WTC11 (cell line): ENCODE data around the gene CLMN. TPM values are rescaled to one million over a fixed set of nuclear protein-coding genes. Genes with fewer than 3 reads are reported as not detected.

Source experiments
- ATAC-seq: fragments of 200-7000 bp; cut with Tn5 transposase; 2 replicates; pipeline ENCODE4 v1.10.0; 2021; ENCODE audit warnings: mild to moderate bottlenecking, moderate library complexity
- CTCF ChIA-PET: fragments of 300-600 bp; sonication (Branson Sonifier 250); formaldehyde crosslinking; loops from one replicate; lab custom pipeline; 2021; ENCODE audit warnings: antibody characterized with exemption; lab: Charles Lee
- POLR2A ChIA-PET: fragments of 350-600 bp; sonication (Branson Sonifier 250); formaldehyde crosslinking; loops from one replicate; lab custom pipeline; 2021; ENCODE audit warnings: antibody characterized with exemption; lab: Charles Lee
- DNase-seq: peaks from one replicate; pipeline ENCODE4 v3.0.0; 2021; ENCODE audit warnings: low spot score
- H3K27ac Mint-ChIP-seq: 2 replicates; pipeline ENCODE4 v1.8.0; 2021; ENCODE audit warnings: mixed read lengths
- H3K27me3 Mint-ChIP-seq: 2 replicates; pipeline ENCODE4 v1.8.0; 2021; ENCODE audit warnings: low read depth, mild to moderate bottlenecking, moderate library complexity, mixed read lengths
- H3K36me3 Mint-ChIP-seq: 2 replicates; pipeline ENCODE4 v1.8.0; 2021; ENCODE audit warnings: mixed read lengths
- H3K4me1 Mint-ChIP-seq: 2 replicates; pipeline ENCODE4 v1.8.0; 2022; ENCODE audit warnings: mixed read lengths
- H3K4me3 Mint-ChIP-seq: 2 replicates; pipeline ENCODE4 v1.8.0; 2021; ENCODE audit warnings: mild to moderate bottlenecking, moderate library complexity, mixed read lengths
- H3K9me3 Mint-ChIP-seq: 2 replicates; pipeline ENCODE4 v1.8.0; 2021; ENCODE audit warnings: mixed read lengths
- AFF4 ChIP-seq: sonication (generic); formaldehyde crosslinking; IDR thresholded peaks from 2 replicates; pipeline ENCODE4 v1.8.1; 2023; ENCODE audit warnings: mild to moderate bottlenecking, missing genetic modification reagents, borderline replicate concordance
- CBFB ChIP-seq: sonication (generic); formaldehyde crosslinking; IDR thresholded peaks from 2 replicates; pipeline ENCODE4 v1.8.1; 2022; ENCODE audit warnings: mild to moderate bottlenecking, low read depth, missing genetic modification reagents
- CREB1 ChIP-seq: sonication (generic); formaldehyde crosslinking; IDR thresholded peaks from 2 replicates; pipeline ENCODE4 v1.8.0; 2023; ENCODE audit warnings: mild to moderate bottlenecking, missing genetic modification reagents
- CREM ChIP-seq: sonication (generic); formaldehyde crosslinking; IDR thresholded peaks from 2 replicates; pipeline ENCODE4 v1.8.1; 2022; ENCODE audit warnings: mild to moderate bottlenecking, missing genetic modification reagents, moderate library complexity
- CTCF ChIP-seq: fragments of 200-600 bp; IDR thresholded peaks from 2 replicates; pipeline ENCODE4 v1.8.0; 2022; ENCODE audit warnings: antibody characterized with exemption
- GABPB1 ChIP-seq: sonication (generic); formaldehyde crosslinking; IDR thresholded peaks from 2 replicates; pipeline ENCODE4 v1.8.1; 2023; ENCODE audit warnings: mild to moderate bottlenecking, missing genetic modification reagents
- JAZF1 ChIP-seq: fragments of 250-450 bp; sonication (Bioruptor Pico); IDR thresholded peaks from 2 replicates; pipeline ENCODE4 v1.9.0; 2021; ENCODE audit warnings: moderate library complexity, mild to moderate bottlenecking, inconsistent platforms
- NFE2L1 ChIP-seq: sonication (generic); formaldehyde crosslinking; IDR thresholded peaks from 2 replicates; pipeline ENCODE4 v1.8.1; 2023; ENCODE audit warnings: missing genetic modification reagents
- NR3C1 ChIP-seq: sonication (generic); formaldehyde crosslinking; conservative IDR thresholded peaks from 2 replicates; pipeline ENCODE4 v1.8.1; 2023; ENCODE audit warnings: low read depth, mild to moderate bottlenecking, missing genetic modification reagents
- OVOL2 ChIP-seq: fragments of 250-450 bp; sonication (Bioruptor Pico); IDR thresholded peaks from 2 replicates; pipeline ENCODE4 v1.9.0; 2021; ENCODE audit warnings: mild to moderate bottlenecking, borderline replicate concordance
- PRDM15 ChIP-seq: sonication (generic); formaldehyde crosslinking; IDR thresholded peaks from 2 replicates; pipeline ENCODE4 v1.8.0; 2022; ENCODE audit warnings: missing genetic modification reagents
- SMAD3 ChIP-seq: sonication (generic); formaldehyde crosslinking; IDR thresholded peaks from 2 replicates; pipeline ENCODE4 v1.8.0; 2022; ENCODE audit warnings: missing genetic modification reagents, mild to moderate bottlenecking, borderline replicate concordance
- SP1 ChIP-seq: sonication (generic); formaldehyde crosslinking; conservative IDR thresholded peaks from 2 replicates; pipeline ENCODE4 v1.8.1; 2022; ENCODE audit warnings: missing genetic modification reagents
- TEAD1 ChIP-seq: sonication (generic); formaldehyde crosslinking; IDR thresholded peaks from 2 replicates; pipeline ENCODE4 v1.8.0; 2022; ENCODE audit warnings: mild to moderate bottlenecking, missing genetic modification reagents
- USF2 ChIP-seq: sonication (generic); formaldehyde crosslinking; IDR thresholded peaks from 2 replicates; pipeline ENCODE4 v1.8.1; 2023; ENCODE audit warnings: mild to moderate bottlenecking, missing genetic modification reagents, moderate library complexity
- ZBTB21 ChIP-seq: sonication (generic); formaldehyde crosslinking; IDR thresholded peaks from 2 replicates; pipeline ENCODE4 v1.8.1; 2023; ENCODE audit warnings: mild to moderate bottlenecking, missing genetic modification reagents, borderline replicate concordance
- ZMAT4 ChIP-seq: fragments of 250-450 bp; sonication (Bioruptor Pico); IDR thresholded peaks from 2 replicates; pipeline ENCODE4 v1.9.0; 2021; ENCODE audit warnings: mild to moderate bottlenecking
- ZNF263 ChIP-seq: sonication (generic); formaldehyde crosslinking; IDR thresholded peaks from 2 replicates; pipeline ENCODE4 v1.8.1; 2022; ENCODE audit warnings: low read depth, mild to moderate bottlenecking, moderate library complexity, missing genetic modification reagents
- ZNF396 ChIP-seq: fragments of 250-450 bp; sonication (Bioruptor Pico); IDR thresholded peaks from 2 replicates; pipeline ENCODE4 v1.8.0; 2021; ENCODE audit warnings: mild to moderate bottlenecking, moderate library complexity, borderline replicate concordance
- ZNF423 ChIP-seq: fragments of 250-450 bp; sonication (Bioruptor Pico); IDR thresholded peaks from 2 replicates; pipeline ENCODE4 v2.1.2; 2022; ENCODE audit warnings: mild to moderate bottlenecking, moderate library complexity
- total RNA-seq: library from RNA; stranded (reverse); gene quantifications from 3 replicates; pipeline ENCODE4 v1.2.3, GENCODE V29; 2021
- TF ChIP-seq, protein P1 (sequence below): sonication (generic); formaldehyde crosslinking; IDR thresholded peaks from 2 replicates; pipeline ENCODE4 v1.8.1; 2022; ENCODE audit warnings: low read depth, missing genetic modification reagents, borderline replicate concordance

Gene CLMN
- total RNA-seq, 1 experiment from 2014 or later: 12.2 TPM

GRCh38 chr14:95326987-95327386 lies 7.3 kb upstream of the CLMN start:
- peaks cover 7% of the 10 kb centered on the region for H3K36me3 Mint-ChIP-seq
- H3K4me3 Mint-ChIP-seq: no peak overlapping the region
- TF ChIP-seq CREB1 (CRISPR knock-in tag): no peak
- TF ChIP-seq OVOL2 (CRISPR knock-in tag): no peak
- TF ChIP-seq NR3C1 (CRISPR knock-in tag): no peak
- TF ChIP-seq, all 79 proteins: peak for 0
- Mint-ChIP-seq H3K4me1 (no peaks in the 10 kb centered on the region), H3K9me3 (peaks cover 20% of the 10 kb centered on the region; the same call in 1 of the 2 replicates), H3K27me3 (peaks cover 10% of the 10 kb centered on the region), H3K27ac (no peak overlapping the region)
- CTCF ChIA-PET: no interaction called here
- no peak for DNase-seq
- POLR2A ChIA-PET: no interaction called here
- ATAC-seq: no peak

DNA sequence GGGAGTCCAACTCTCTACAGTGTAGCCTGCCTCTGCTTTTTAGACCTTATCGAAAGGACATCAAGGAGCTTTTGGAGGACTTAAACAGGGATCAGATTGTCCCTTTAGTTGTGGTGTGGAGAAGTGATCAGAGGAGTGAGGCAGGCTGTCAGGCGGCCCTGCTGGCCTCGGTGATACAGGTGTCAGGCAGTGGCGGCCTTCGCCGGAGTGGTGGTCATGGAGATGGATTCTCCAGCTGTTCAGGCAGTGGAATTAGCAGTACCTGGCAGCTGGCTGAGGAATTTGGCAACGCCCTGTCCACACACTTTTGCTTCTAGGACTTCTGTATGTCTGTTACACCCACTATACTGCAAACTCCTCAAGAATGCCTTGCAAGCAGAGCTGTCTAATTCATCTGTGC lies 4.2 kb upstream of the CLMN start:
- no peak overlapping the region for H3K27ac Mint-ChIP-seq
- H3K36me3 Mint-ChIP-seq: peaks cover 7% of the 10 kb centered on the region
- H3K4me1 Mint-ChIP-seq: peaks cover 11% of the 10 kb centered on the region
- POLR2A ChIA-PET: no interaction called here
- ATAC-seq: no peak
- H3K27me3 Mint-ChIP-seq: peaks cover 24% of the 10 kb centered on the region
- CTCF ChIA-PET: interaction anchor here (0.7 to 0.9 kb wide), 2 partner anchors 38 to 103 kb away, joined by 3 read pairs; no protein-coding TSS in a partner anchor
- H3K4me3 Mint-ChIP-seq: no peak overlapping the region
- peaks cover 20% of the 10 kb centered on the region; the same call in 1 of the 2 replicates for H3K9me3 Mint-ChIP-seq
- TF ChIP-seq PRDM15 (no peak), CTCF (no peak), SMAD3 (no peak), CREM (CRISPR knock-in tag) (no peak), ZMAT4 (CRISPR knock-in tag) (no peak), ZBTB21 (no peak), JAZF1 (CRISPR knock-in tag) (no peak), ZNF396 (CRISPR knock-in tag) (no peak), ZNF423 (no peak), TEAD1 (CRISPR knock-in tag) (no peak), NFE2L1 (no peak)
- TF ChIP-seq, protein P1, sequence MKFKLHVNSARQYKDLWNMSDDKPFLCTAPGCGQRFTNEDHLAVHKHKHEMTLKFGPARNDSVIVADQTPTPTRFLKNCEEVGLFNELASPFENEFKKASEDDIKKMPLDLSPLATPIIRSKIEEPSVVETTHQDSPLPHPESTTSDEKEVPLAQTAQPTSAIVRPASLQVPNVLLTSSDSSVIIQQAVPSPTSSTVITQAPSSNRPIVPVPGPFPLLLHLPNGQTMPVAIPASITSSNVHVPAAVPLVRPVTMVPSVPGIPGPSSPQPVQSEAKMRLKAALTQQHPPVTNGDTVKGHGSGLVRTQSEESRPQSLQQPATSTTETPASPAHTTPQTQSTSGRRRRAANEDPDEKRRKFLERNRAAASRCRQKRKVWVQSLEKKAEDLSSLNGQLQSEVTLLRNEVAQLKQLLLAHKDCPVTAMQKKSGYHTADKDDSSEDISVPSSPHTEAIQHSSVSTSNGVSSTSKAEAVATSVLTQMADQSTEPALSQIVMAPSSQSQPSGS (CRISPR knock-in tag): no peak
- TF ChIP-seq, all 79 proteins: peak for 0
- DNase-seq: no peak

GRCh38 chr14:95323361-95323760 lies 3.7 kb upstream of the CLMN start:
- Mint-ChIP-seq H3K4me3 (no peak overlapping the region), H3K27ac (no peak overlapping the region), H3K4me1 (peaks cover 14% of the 10 kb centered on the region), H3K9me3 (peaks cover 20% of the 10 kb centered on the region; the same call in 1 of the 2 replicates), H3K27me3 (peaks cover 29% of the 10 kb centered on the region), H3K36me3 (peaks cover 7% of the 10 kb centered on the region)
- CTCF ChIA-PET: interaction anchor here (0.7 kb wide), 1 partner anchor 38 kb away, joined by 3 read pairs; no protein-coding TSS in a partner anchor
- POLR2A ChIA-PET: no interaction called here
- DNase-seq (no peak), ATAC-seq (no peak)
- no peak for TF ChIP-seq AFF4 (CRISPR knock-in tag)
- TF ChIP-seq CREB1 (CRISPR knock-in tag): no peak
- TF ChIP-seq SP1: no peak
- TF ChIP-seq SMAD3: no peak
- no peak for TF ChIP-seq USF2 (CRISPR knock-in tag)
- no peak for TF ChIP-seq GABPB1 (CRISPR knock-in tag)
- no peak for TF ChIP-seq CBFB
- TF ChIP-seq ZNF263: no peak
